Stimulated activated CD4-positive, alpha-beta T cell treated with anti-CD3 and anti-CD28 coated beads, Interleukin-15, amount 100 ng/mL, for 1 hour (primary cell): ENCODE data around the gene GRB10.

ENCODE experiments used
- DNase-seq, 2 donors: peaks; one replicate each; pipeline ENCODE4 v3.0.0-alpha.2; 2020; ENCODE audit warnings: low read depth in 1 of 2, low spot score in 1 of 2

GRB10 gene

GRCh38 chr7:50721661-50722259 lies 60.9 kb downstream of the GRB10 start:
- DNase-seq: no peak

DNA sequence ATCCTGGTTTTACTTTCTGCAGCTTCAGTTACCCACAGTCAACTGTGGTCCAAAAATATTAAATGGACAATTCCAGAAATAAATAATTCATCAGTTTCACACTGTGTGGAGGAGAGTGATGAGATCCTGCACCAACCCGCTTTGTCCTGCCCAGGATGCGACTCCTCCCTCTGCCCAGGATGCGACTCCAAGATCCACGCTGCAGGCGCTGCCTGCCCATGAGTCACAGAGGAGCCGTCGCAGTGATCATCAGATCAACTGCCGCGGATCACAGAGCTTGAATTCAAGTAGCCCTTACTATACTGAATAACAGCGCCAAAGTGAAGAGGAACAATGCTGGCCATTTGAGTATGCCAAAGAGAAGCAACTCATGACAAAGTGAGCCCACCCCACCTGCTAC lies 61.5 kb downstream of the GRB10 start:
- DNase-seq: no peak

- no peak for DNase-seq
Measured at GRCh38 chr7:50720295-50720694, 62.4 kb downstream of the GRB10 start.

DNA sequence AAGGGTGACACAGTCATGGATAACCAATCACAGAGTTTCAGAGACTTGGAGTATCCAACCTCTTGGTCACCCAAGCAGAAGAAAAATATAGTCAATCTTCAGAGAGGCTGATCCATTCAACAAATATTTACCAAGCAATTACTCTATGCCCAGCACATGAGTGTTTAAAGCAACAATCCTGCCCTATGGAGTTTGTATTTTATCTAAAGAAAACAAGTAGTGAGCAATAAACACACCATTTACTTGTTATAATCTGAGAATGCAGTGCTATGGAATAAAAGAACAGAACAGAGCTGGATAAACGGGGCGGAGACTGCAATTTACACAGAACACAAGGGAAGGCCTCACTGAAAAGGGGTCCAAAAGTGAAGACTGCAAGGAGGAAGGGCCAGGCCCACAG lies 63.8 kb downstream of the GRB10 start:
- no peak for DNase-seq

- no peak for DNase-seq
Measured at GRCh38 chr7:50718311-50718710, 64.4 kb downstream of the GRB10 start.

GRCh38 chr7:50717181-50717580 lies 65.5 kb downstream of the GRB10 start:
- DNase-seq: no peak

GRCh38 chr7:50714857-50715256 lies 67.8 kb downstream of the GRB10 start:
- no peak for DNase-seq

DNA sequence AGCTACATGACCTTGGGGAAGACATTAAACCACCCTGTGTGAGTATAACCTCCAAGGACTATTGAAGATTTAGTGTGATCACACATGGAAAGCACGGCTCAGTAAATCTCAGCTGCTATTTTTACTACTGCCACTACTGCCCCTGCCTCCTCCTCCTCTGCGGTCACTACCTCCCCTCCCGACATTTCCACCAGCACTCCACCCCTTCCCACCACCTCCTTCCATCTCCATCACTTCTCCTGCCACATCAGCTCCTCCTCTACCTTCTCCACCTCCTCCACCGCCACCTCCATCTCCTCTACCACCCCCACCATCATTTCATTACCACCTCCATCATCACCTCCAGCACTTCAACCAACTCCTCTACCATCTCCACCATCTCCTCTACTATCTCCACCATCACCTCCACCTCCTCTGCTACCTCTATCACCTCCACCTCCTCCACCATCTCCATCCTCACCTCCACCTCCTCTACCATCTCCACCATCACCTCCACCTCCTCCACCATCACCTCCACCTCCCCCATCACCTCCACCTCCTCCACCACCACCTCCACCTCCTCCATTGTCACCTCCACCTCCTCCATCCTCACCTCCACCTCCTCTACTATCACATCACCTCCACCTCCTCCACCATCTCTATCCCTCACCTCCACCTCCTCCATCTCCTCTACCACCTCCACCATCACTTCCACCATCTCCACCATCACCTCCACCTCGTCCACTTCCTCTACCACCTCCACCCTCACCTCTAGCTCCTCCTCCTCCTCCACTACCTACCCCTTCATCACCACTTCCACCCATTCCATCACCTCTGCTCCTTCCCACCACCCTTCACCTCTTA lies 69.4 kb downstream of the GRB10 start:
- DNase-seq: no peak

GRCh38 chr7:50712252-50713122 lies 70.2 kb downstream of the GRB10 start:
- no peak for DNase-seq

DNA sequence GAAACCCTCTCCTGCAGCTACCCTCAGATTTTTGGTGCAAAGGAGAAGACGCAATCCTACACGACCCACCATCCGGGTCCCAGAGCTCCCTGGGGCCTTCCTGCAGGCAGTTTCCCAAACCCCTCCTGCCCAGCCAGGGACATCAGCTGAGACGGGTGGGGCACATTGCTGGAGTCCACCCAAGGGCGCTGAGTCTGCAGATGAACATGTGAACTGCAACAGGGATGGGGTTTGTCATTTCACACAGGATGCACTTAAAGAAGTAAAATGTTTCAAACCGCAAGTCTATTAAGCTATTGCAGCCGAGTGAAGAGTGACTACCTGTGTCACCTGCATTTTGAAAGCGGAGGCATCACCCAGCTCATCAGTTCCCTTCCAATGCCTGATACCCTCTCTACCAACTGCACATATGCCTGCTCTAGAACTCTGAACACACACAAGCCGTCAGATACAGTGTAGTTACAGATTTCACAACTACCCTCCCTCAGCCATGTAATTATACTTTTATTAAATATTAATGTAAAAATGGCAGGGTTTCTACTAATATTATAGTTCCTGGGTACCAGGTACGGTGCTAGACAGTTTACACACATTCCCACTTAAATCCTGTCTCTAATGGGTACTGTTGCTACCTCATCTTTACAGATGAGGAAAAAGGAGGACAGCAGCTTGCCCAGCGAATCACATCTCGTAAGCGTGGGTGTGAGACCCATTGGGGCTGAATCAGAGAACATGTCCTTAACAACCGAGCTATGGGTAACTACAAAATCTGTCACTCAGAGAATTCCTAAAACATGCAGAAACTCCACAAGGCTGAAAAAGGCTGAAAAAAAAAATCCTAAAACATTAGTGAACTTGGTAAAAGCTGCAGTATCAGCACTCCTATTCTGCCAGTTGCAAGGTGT lies 71.2 kb downstream of the GRB10 start:
- DNase-seq: no peak

DNA sequence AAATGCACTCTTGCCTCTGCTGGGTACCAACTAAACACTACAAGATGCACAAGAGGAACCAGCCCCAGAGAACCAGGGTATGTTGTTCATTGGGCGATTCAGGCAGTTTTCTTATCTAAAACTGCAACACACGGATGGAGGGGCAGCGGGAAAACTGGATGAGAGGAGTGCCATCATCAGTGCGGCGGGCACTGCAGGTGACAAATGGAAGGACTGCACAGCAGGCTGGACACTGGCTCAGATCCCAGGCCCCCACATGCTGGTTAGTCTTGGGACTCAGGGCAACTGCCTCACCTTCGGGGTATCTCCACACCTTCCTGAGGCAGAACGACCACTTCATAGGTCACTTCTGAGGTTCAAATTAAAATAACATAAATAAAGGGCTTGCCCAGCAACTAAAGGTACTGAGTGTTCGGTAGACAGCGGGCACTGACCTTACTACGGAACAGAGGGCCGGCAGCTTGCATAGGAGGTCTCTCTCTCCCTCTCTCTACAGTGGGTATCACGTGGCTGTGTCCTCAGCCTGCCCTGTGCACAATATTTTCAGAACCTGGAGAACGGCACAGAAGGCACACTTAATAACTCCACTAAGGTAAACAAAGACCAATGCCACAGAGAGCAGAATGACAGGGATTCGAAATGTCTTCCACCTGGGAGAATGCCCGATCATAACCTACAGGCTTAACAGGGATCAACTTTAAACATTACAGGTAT lies 72.1 kb downstream of the GRB10 start:
- DNase-seq: no peak

DNA sequence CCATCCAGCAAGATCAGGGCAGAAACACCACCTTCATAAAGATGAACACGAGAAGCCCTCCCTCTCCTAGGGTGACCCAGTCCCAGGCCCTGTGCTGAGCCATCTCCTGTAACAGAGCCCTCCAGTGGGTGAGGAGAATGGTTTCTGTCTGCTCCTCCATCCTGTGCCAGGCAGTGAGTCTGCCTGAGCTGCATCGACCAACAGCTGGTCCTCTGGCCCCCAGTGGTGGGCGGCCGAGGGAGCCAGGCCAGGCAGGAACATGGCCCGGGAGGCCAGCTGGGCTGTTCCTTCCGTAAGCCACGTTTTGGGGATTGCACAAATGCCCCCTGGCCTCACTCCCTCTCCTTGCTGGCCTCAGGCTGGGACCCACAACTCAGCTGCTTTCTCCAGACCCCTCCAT lies 73.5 kb downstream of the GRB10 start:
- DNase-seq: no peak

- DNase-seq: no peak
Measured at GRCh38 chr7:50707236-50708006, 75.3 kb downstream of the GRB10 start.

- DNase-seq: no peak
Measured at GRCh38 chr7:50706469-50706937, 76.2 kb downstream of the GRB10 start.

GRCh38 chr7:50704844-50705243 lies 77.9 kb downstream of the GRB10 start:
- no peak for DNase-seq

DNA sequence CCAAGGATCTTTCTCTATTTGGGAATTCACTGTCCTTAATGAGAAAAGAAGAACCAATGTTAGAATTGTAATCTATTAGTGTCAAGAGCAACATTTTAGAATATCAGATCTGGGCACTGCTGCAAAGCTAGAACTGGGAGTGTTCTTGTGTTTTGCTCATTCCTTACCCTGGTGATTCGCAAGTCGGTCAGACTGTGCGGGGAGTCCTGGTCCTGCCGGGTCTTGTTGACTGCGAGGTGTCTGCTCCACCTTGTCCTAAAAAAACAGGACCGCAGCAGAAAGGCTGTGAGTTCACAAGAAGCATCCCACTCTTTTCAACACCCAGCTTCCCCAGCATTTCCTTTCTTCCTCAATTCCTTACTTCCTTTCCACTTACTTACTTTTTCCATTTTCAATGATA lies 79.0 kb downstream of the GRB10 start:
- no peak for DNase-seq

- no peak for DNase-seq
Measured at GRCh38 chr7:50699143-50699542, 83.6 kb downstream of the GRB10 start.

DNA sequence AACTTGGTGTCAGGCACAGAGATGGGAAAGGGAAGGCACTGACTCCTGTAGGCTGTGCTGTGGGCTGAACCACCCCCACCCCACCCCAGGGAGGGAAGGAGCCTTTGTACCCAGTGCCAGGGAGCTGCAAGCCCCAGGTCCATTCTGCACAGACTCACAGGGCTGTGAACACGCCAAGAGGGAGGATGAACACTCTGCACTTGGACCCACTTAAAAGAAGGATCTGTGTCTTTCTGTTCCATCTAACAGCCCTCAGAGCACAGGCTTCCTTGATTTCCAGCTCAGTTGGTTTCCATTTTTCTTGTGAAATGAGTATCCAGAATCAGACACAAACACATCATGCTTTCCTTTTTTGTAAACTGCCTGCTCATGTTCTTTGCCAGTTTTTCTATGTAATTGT lies 84.9 kb downstream of the GRB10 start:
- no peak for DNase-seq

GRCh38 chr7:50696810-50697582 lies 85.7 kb downstream of the GRB10 start:
- no peak for DNase-seq
